ENCODE results near the gene C1QL2. TPM values are rescaled to one million over a fixed set of nuclear protein-coding genes. Genes with fewer than 3 reads are reported as not detected.

C1QL2 gene
- total and polyA plus RNA-seq, 2 experiments from 2014 or later: 0.30 TPM; not detected in 1

- Histone ChIP-seq H3K27me3 (peaks cover 100% of the 10 kb centered on the region), H3K4me3 (no peak overlapping the region), H3K4me1 (ENCODE audit: low read depth) (no peaks in the 10 kb centered on the region), H3K36me3 (no peaks in the 10 kb centered on the region), H3K9me3 (ENCODE audit: low read depth) (no peaks in the 10 kb centered on the region), H3K27ac (no peak overlapping the region)
- no peak for TF ChIP-seq CTCF (IDR thresholded peaks at IDR 0.05; ENCODE audit: low read depth, low read length)
- no peak for DNase-seq (ENCODE audit: low read depth in 1 of 2, low spot score in 1 of 2)
These were observed 2.9 kb downstream of the C1QL2 start for GRCh38 chr2:119155633-119156032.

GRCh38 chr2:119154076-119154475 is 4.5 kb downstream of the C1QL2 start:
- TF ChIP-seq CTCF (IDR thresholded peaks at IDR 0.05; ENCODE audit: low read depth, low read length): no peak
- H3K9me3 ChIP-seq (ENCODE audit: low read depth): no peaks in the 10 kb centered on the region
- no peak for DNase-seq (ENCODE audit: low read depth in 1 of 2, low spot score in 1 of 2)
- no peaks in the 10 kb centered on the region for H3K36me3 ChIP-seq
- H3K27me3 ChIP-seq: peaks cover 98% of the 10 kb centered on the region
- H3K27ac ChIP-seq: no peak overlapping the region
- H3K4me3 ChIP-seq: no peak overlapping the region
- H3K4me1 ChIP-seq (ENCODE audit: low read depth): no peaks in the 10 kb centered on the region

GRCh38 chr2:119149611-119150010 is 8.9 kb downstream of the C1QL2 start:
- Histone ChIP-seq H3K36me3 (no peaks in the 10 kb centered on the region), H3K27me3 (peaks cover 66% of the 10 kb centered on the region), H3K9me3 (ENCODE audit: low read depth) (no peaks in the 10 kb centered on the region), H3K4me3 (no peak overlapping the region), H3K4me1 (ENCODE audit: low read depth) (no peaks in the 10 kb centered on the region), H3K27ac (no peak overlapping the region)
- no peak for DNase-seq (ENCODE audit: low read depth in 1 of 2, low spot score in 1 of 2)
- TF ChIP-seq CTCF (IDR thresholded peaks at IDR 0.05; ENCODE audit: low read depth, low read length): no peak

- TF ChIP-seq CTCF (IDR thresholded peaks at IDR 0.05; ENCODE audit: low read depth, low read length): no peak
- Histone ChIP-seq H3K27me3 (peaks cover 54% of the 10 kb centered on the region), H3K36me3 (no peaks in the 10 kb centered on the region), H3K4me1 (ENCODE audit: low read depth) (no peaks in the 10 kb centered on the region), H3K9me3 (ENCODE audit: low read depth) (no peaks in the 10 kb centered on the region), H3K4me3 (no peak overlapping the region), H3K27ac (no peak overlapping the region)
- DNase-seq (ENCODE audit: low read depth in 1 of 2, low spot score in 1 of 2): no peak
These were observed 10.5 kb downstream of the C1QL2 start for GRCh38 chr2:119147776-119148715.

- no peak for DNase-seq (ENCODE audit: low read depth in 1 of 2, low spot score in 1 of 2)
- no peak overlapping the region for H3K4me3 ChIP-seq
- H3K9me3 ChIP-seq (ENCODE audit: low read depth): no peaks in the 10 kb centered on the region
- no peaks in the 10 kb centered on the region for H3K4me1 ChIP-seq (ENCODE audit: low read depth)
- TF ChIP-seq CTCF (IDR thresholded peaks at IDR 0.05; ENCODE audit: low read depth, low read length): no peak
- H3K27me3 ChIP-seq: peaks cover 22% of the 10 kb centered on the region
- H3K36me3 ChIP-seq: no peaks in the 10 kb centered on the region
- H3K27ac ChIP-seq: no peak overlapping the region
These were observed 13.7 kb downstream of the C1QL2 start for GRCh38 chr2:119144806-119145205.

All from cardiac muscle cell (in vitro differentiated cells and primary cell).